Measurements from ENCODE around the gene WDR73.

GRCh38 chr15:84661001-84661400 is 6.9 kb upstream of the WDR73 start:
- TF ChIP-seq CTCF (IDR thresholded peaks at IDR 0.05) (no peak), BCL3 (IDR thresholded peaks at IDR 0.05) (no peak), REST (IDR thresholded peaks at IDR 0.05) (no peak), TFCP2L1 (CRISPR knock-in tag; IDR thresholded peaks at IDR 0.05) (no peak), RAD21 (conservative IDR thresholded peaks at IDR 0.05 in 1 of 2, IDR thresholded peaks at IDR 0.05 in 1 of 2) (no peak), TP53 (CRISPR knock-in tag; IDR thresholded peaks at IDR 0.05) (no peak), EP300 (IDR thresholded peaks at IDR 0.05) (no peak), POLR2AphosphoS2 (conservative IDR thresholded peaks at IDR 0.05; ENCODE audit: low read length) (no peak), GATA3 (IDR thresholded peaks at IDR 0.05; ENCODE audit: borderline replicate concordance) (no peak), POLR2A (IDR thresholded peaks at IDR 0.05; ENCODE audit: low read length) (no peak), CHD4 (IDR thresholded peaks at IDR 0.05; ENCODE audit: borderline replicate concordance) (no peak), MAFK (IDR thresholded peaks at IDR 0.05; ENCODE audit: partially characterized antibody) (no peak), JUNB (IDR thresholded peaks at IDR 0.05) (no peak)
